Measurements from ENCODE around the gene LAG3.

The LAG3 gene

GRCh38 chr12:6813363-6813762, 41.0 kb downstream of the LAG3 start:
- Mint-ChIP-seq H3K4me3 (no peak overlapping the region), H3K36me3 (ENCODE audit: low read depth) (peaks cover 57% of the 10 kb centered on the region), H3K27me3 (ENCODE audit: low read depth) (no peaks in the 10 kb centered on the region), H3K27ac (no peak overlapping the region), H3K4me1 (ENCODE audit: low read depth) (peaks cover 14% of the 10 kb centered on the region), H3K9me3 (no peaks in the 10 kb centered on the region)

GRCh38 chr12:6816598-6816997, 44.3 kb downstream of the LAG3 start:
- H3K27me3 Mint-ChIP-seq (ENCODE audit: low read depth) = no peaks in the 10 kb centered on the region

GRCh38 chr12:6817098-6817497, 44.8 kb downstream of the LAG3 start:
- peaks cover 3% of the 10 kb centered on the region for H3K27me3 Mint-ChIP-seq (ENCODE audit: low read depth)
- H3K27ac Mint-ChIP-seq = no peak overlapping the region
- H3K9me3 Mint-ChIP-seq = no peaks in the 10 kb centered on the region
- H3K4me3 Mint-ChIP-seq = no peak overlapping the region
- H3K36me3 Mint-ChIP-seq (ENCODE audit: low read depth) = peaks cover 54% of the 10 kb centered on the region
- peaks cover 15% of the 10 kb centered on the region for H3K4me1 Mint-ChIP-seq (ENCODE audit: low read depth)

More at GRCh38 chr12:6816598-6816997, 44.3 kb downstream of the LAG3 start:
- peaks cover 54% of the 10 kb centered on the region for H3K36me3 Mint-ChIP-seq (ENCODE audit: low read depth)
- no peaks in the 10 kb centered on the region for H3K9me3 Mint-ChIP-seq
- no peak overlapping the region for H3K4me3 Mint-ChIP-seq
- peaks cover 15% of the 10 kb centered on the region for H3K4me1 Mint-ChIP-seq (ENCODE audit: low read depth)
- H3K27ac Mint-ChIP-seq = peak overlapping the region; percentile 45

- peaks cover 54% of the 10 kb centered on the region for H3K36me3 Mint-ChIP-seq (ENCODE audit: low read depth)
Measured at GRCh38 chr12:6817662-6818157, 45.4 kb downstream of the LAG3 start.

GRCh38 chr12:6818222-6818621, 45.9 kb downstream of the LAG3 start:
- peaks cover 15% of the 10 kb centered on the region for H3K27me3 Mint-ChIP-seq (ENCODE audit: low read depth)
- H3K27ac Mint-ChIP-seq = no peak overlapping the region
- no peak overlapping the region for H3K4me3 Mint-ChIP-seq
- peaks cover 15% of the 10 kb centered on the region for H3K4me1 Mint-ChIP-seq (ENCODE audit: low read depth)
- H3K9me3 Mint-ChIP-seq = no peaks in the 10 kb centered on the region
- peaks cover 54% of the 10 kb centered on the region for H3K36me3 Mint-ChIP-seq (ENCODE audit: low read depth)

More at GRCh38 chr12:6817662-6818157, 45.4 kb downstream of the LAG3 start:
- peaks cover 10% of the 10 kb centered on the region for H3K27me3 Mint-ChIP-seq (ENCODE audit: low read depth)
- no peak overlapping the region for H3K4me3 Mint-ChIP-seq
- H3K27ac Mint-ChIP-seq = no peak overlapping the region
- peaks cover 15% of the 10 kb centered on the region for H3K4me1 Mint-ChIP-seq (ENCODE audit: low read depth)
- H3K9me3 Mint-ChIP-seq = no peaks in the 10 kb centered on the region

- H3K27ac Mint-ChIP-seq = no peak overlapping the region
- peaks cover 16% of the 10 kb centered on the region for H3K27me3 Mint-ChIP-seq (ENCODE audit: low read depth)
- peaks cover 14% of the 10 kb centered on the region for H3K4me1 Mint-ChIP-seq (ENCODE audit: low read depth)
- H3K4me3 Mint-ChIP-seq = no peak overlapping the region
- H3K9me3 Mint-ChIP-seq = no peaks in the 10 kb centered on the region
- H3K36me3 Mint-ChIP-seq (ENCODE audit: low read depth) = peaks cover 50% of the 10 kb centered on the region
Measured at GRCh38 chr12:6818645-6819044, 46.3 kb downstream of the LAG3 start.

GRCh38 chr12:6819106-6820030, 47.0 kb downstream of the LAG3 start:
- H3K36me3 Mint-ChIP-seq (ENCODE audit: low read depth) = peaks cover 44% of the 10 kb centered on the region
- peaks cover 14% of the 10 kb centered on the region for H3K4me1 Mint-ChIP-seq (ENCODE audit: low read depth)
- H3K4me3 Mint-ChIP-seq = no peak overlapping the region
- peak overlapping the region; percentile 58 for H3K27ac Mint-ChIP-seq
- H3K27me3 Mint-ChIP-seq (ENCODE audit: low read depth) = peaks cover 20% of the 10 kb centered on the region
- H3K9me3 Mint-ChIP-seq = no peaks in the 10 kb centered on the region

- peaks cover 38% of the 10 kb centered on the region for H3K36me3 Mint-ChIP-seq (ENCODE audit: low read depth)
- peaks cover 14% of the 10 kb centered on the region for H3K4me1 Mint-ChIP-seq (ENCODE audit: low read depth)
- no peak overlapping the region for H3K27ac Mint-ChIP-seq
- peaks cover 27% of the 10 kb centered on the region for H3K27me3 Mint-ChIP-seq (ENCODE audit: low read depth)
- no peaks in the 10 kb centered on the region for H3K9me3 Mint-ChIP-seq
- no peak overlapping the region for H3K4me3 Mint-ChIP-seq
Measured at GRCh38 chr12:6820166-6820565, 47.8 kb downstream of the LAG3 start.

GRCh38 chr12:6821591-6822425, 49.5 kb downstream of the LAG3 start, which contains the start of gene GPR162:
Gene GPR162 (plus strand): TSS chr12:6821821. CDS start chr12:6823899, 2,078 bp downstream.
- peak within 1 kb of the TSS; percentile 61 for H3K4me3 Mint-ChIP-seq

GRCh38 chr12:6822426-6823135, 50.3 kb downstream of the LAG3 start:
- Mint-ChIP-seq H3K36me3 (ENCODE audit: low read depth) (peaks cover 22% of the 10 kb centered on the region), H3K27ac (no peak overlapping the region), H3K4me1 (ENCODE audit: low read depth) (peaks cover 21% of the 10 kb centered on the region), H3K9me3 (no peaks in the 10 kb centered on the region), H3K27me3 (ENCODE audit: low read depth) (peaks cover 49% of the 10 kb centered on the region), H3K4me3 (peak overlapping the region; percentile 33)

More at GRCh38 chr12:6821591-6822425, 49.5 kb downstream of the LAG3 start, which contains the start of gene GPR162:
- Mint-ChIP-seq H3K27me3 (ENCODE audit: low read depth) (peaks cover 42% of the 10 kb centered on the region), H3K27ac (peak within 1 kb of the TSS; percentile 55), H3K9me3 (no peaks in the 10 kb centered on the region), H3K36me3 (ENCODE audit: low read depth) (peaks cover 26% of the 10 kb centered on the region), H3K4me1 (ENCODE audit: low read depth) (peaks cover 17% of the 10 kb centered on the region)

GRCh38 chr12:6823182-6824084, 51.1 kb downstream of the LAG3 start:
- Mint-ChIP-seq H3K36me3 (ENCODE audit: low read depth) (peaks cover 15% of the 10 kb centered on the region), H3K4me3 (no peak overlapping the region), H3K9me3 (no peaks in the 10 kb centered on the region), H3K4me1 (ENCODE audit: low read depth) (peaks cover 23% of the 10 kb centered on the region), H3K27me3 (ENCODE audit: low read depth) (peaks cover 54% of the 10 kb centered on the region), H3K27ac (no peak overlapping the region)

- Mint-ChIP-seq H3K4me1 (ENCODE audit: low read depth) (peaks cover 29% of the 10 kb centered on the region), H3K27ac (peak overlapping the region; percentile 17), H3K36me3 (ENCODE audit: low read depth) (peaks cover 9% of the 10 kb centered on the region), H3K9me3 (no peaks in the 10 kb centered on the region), H3K27me3 (ENCODE audit: low read depth) (peaks cover 59% of the 10 kb centered on the region), H3K4me3 (no peak overlapping the region)
Measured at GRCh38 chr12:6824085-6824775, 51.9 kb downstream of the LAG3 start.
